Ovary (tissue), 9 donors: Measurements from ENCODE around the gene CRHR1. TPM values are rescaled to one million over a fixed set of nuclear protein-coding genes. Genes with fewer than 3 reads are reported as not detected.

Experiments used
- DNase-seq, 5 donors: peaks; one replicate each; pipeline ENCODE4 v3.0.0-alpha.2; 2019 to 2020
- H3K27ac ChIP-seq, 2 donors: fragments of 200-600 bp; one replicate each; pipeline versions ENCODE4 v1.5.1 to v1.8.0; 2019 to 2022
- H3K27me3 ChIP-seq: fragments of 200-600 bp; one replicate; pipeline ENCODE4 v1.8.0; 2022
- H3K36me3 ChIP-seq: fragments of 200-600 bp; sonication (generic); one replicate; pipeline ENCODE4 v1.5.1; 2019
- H3K4me1 ChIP-seq: one replicate; pipeline ENCODE4 v1.8.1; 2013; ENCODE audit warnings: mild to moderate bottlenecking, moderate library complexity; ENCODE audit not compliant: insufficient read depth
- H3K4me3 ChIP-seq: fragments of 200-600 bp; sonication (generic); one replicate; pipeline ENCODE4 v1.5.1; 2017
- H3K9me3 ChIP-seq, 2 donors: fragments of 200-600 bp in 1 of 2; sonication (generic) in 1 of 2; one replicate each; pipeline versions ENCODE4 v1.5.1 to v1.8.1; 2013 to 2019; ENCODE audit warnings: mild to moderate bottlenecking in 1 of 2, moderate library complexity in 1 of 2
- EP300 ChIP-seq: sonication (generic); formaldehyde crosslinking; IDR thresholded peaks from one replicate; pipeline ENCODE4 v1.6.1; 2017; ENCODE audit warnings: antibody characterized with exemption
- POLR2A ChIP-seq: fragments of 450-650 bp; IDR thresholded peaks from one replicate; pipeline ENCODE4 v1.6.1; 2017; ENCODE audit warnings: antibody characterized with exemption, mild to moderate bottlenecking, moderate library complexity
- WGBS, 3 donors: extraction: QIAGEN DNeasy Blood & Tissue Kit in 1 of 3; methylation state at CpG; one replicate each; pipeline versions ENCODE4 v1.1.5 to v1.1.7; 2013 to 2017; 5-methylcytosine and 5-hydroxymethylcytosine counted together
- intact Hi-C, 4 donors: fragments of 100-400 bp; cut with DNase I; formaldehyde crosslinking; loops; one replicate each; pipeline versions ENCODE4 v1.11.0 to v1.15.1; 2022 to 2023
- polyA plus RNA-seq, 2 donors: library from polyadenylated mRNA; stranded (reverse); fragments of 200-250 nt in 1 of 2; fragments of 350-450 nt in 1 of 2; fragmentation: Illumina TruSeq in 1 of 2; extraction: RNeasy Lipid Tissue Mini Kit (QIAGEN cat#74804) in 1 of 2; gene quantifications; one replicate each; pipeline ENCODE4 v1.2.3, GENCODE V29; 2013 to 2014
- total RNA-seq, 7 donors: library from RNA; depleted of rRNA in 2 of 7; stranded (reverse); fragments of >200 nt in 2 of 7; fragmentation: NEBNext Ultra II Directional in 3 of 7; extraction: Animal tissue kit (Norgen Biotek cat#: 25700) in 3 of 7; gene quantifications; one replicate each; pipeline versions ENCODE4 v1.1.0 to v1.2.4, GENCODE V29; 2016 to 2023
- TF ChIP-seq, protein P1 (sequence below), 3 donors: fragments of 450-650 bp in 2 of 3; fragments of 200-600 bp in 1 of 3; IDR thresholded peaks; one replicate each; pipeline versions ENCODE4 v1.5.1 to v1.8.0; 2016 to 2022; ENCODE audit warnings: antibody characterized with exemption in 3 of 3, mild to moderate bottlenecking in 1 of 3
- donor health status: DM: no; HTN: no; CAD: no; lungs with moderate emphysema.
- donor health status: DM: no; HTN: no; CAD: no.
- donor health status: Bipolar disorder and iron deficiency.
- donor health status: DM: yes; HTN: yes; CAD: no.
- donor health status: DM: no; HTN: no; CAD: no.
- donor health status: DM: yes; HTN: yes; CAD: no.

CRHR1 gene
- total and polyA plus RNA-seq, 9 donors, result 0.10 to 1.4 (median 0.33) TPM; not detected in 2

DNA sequence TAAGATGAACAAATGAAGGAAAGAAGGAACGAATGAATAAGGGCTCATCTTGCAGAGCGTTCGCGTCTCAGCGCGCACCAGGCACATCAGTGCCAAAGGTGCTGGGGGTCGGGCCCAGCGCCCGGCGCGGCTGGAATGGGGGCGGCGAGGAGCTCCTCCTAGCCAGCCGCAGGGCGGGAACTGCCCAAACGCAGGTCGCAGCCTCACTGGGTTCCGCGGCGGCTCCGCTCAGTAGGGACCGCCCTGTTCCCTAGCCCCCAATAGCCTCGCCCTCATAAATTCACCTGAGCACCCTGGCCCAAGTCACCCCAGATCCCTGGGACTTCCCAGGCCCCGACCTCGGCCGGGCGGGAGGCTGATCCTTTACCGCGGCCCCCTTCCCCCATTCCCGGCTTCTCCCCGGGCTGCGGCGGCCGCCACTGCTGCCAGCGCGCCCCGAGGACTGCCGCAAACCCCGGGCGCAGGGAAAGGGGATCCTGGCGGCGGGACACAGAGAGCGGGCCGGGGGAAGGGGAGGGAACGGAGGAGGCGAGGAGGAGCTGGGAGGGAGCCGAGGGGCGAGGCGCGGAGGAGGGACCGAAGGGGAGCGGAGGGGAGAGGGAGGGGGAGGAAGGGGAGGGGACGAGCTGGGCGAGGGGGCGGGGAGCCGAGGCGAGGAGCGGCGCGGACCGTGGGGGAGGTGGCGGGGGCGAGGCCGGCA is 377 bp upstream of the CRHR1 start:
- TF ChIP-seq, protein P1, sequence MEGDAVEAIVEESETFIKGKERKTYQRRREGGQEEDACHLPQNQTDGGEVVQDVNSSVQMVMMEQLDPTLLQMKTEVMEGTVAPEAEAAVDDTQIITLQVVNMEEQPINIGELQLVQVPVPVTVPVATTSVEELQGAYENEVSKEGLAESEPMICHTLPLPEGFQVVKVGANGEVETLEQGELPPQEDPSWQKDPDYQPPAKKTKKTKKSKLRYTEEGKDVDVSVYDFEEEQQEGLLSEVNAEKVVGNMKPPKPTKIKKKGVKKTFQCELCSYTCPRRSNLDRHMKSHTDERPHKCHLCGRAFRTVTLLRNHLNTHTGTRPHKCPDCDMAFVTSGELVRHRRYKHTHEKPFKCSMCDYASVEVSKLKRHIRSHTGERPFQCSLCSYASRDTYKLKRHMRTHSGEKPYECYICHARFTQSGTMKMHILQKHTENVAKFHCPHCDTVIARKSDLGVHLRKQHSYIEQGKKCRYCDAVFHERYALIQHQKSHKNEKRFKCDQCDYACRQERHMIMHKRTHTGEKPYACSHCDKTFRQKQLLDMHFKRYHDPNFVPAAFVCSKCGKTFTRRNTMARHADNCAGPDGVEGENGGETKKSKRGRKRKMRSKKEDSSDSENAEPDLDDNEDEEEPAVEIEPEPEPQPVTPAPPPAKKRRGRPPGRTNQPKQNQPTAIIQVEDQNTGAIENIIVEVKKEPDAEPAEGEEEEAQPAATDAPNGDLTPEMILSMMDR (IDR thresholded peaks at IDR 0.05), result no peak
- TF ChIP-seq EP300 (no peak), POLR2A (no peak)
- H3K4me1 ChIP-seq, result peaks cover 15% of the 10 kb centered on the region
- H3K27ac ChIP-seq, result no peak overlapping the region
- H3K9me3 ChIP-seq, result no peaks in the 10 kb centered on the region
- H3K4me3 ChIP-seq, result peak overlapping the region; percentile 46
- WGBS, 3 donors, result 0 to 1% (median 1%) methylated on average over 32 to 63 of the region's 64 CpGs
- intact Hi-C loops, result no loop called here
- H3K36me3 ChIP-seq, result no peaks in the 10 kb centered on the region
- DNase-seq, result peak in 2 of 5 donors; percentile 24 to 41
- no peaks in the 10 kb centered on the region for H3K27me3 ChIP-seq

DNA sequence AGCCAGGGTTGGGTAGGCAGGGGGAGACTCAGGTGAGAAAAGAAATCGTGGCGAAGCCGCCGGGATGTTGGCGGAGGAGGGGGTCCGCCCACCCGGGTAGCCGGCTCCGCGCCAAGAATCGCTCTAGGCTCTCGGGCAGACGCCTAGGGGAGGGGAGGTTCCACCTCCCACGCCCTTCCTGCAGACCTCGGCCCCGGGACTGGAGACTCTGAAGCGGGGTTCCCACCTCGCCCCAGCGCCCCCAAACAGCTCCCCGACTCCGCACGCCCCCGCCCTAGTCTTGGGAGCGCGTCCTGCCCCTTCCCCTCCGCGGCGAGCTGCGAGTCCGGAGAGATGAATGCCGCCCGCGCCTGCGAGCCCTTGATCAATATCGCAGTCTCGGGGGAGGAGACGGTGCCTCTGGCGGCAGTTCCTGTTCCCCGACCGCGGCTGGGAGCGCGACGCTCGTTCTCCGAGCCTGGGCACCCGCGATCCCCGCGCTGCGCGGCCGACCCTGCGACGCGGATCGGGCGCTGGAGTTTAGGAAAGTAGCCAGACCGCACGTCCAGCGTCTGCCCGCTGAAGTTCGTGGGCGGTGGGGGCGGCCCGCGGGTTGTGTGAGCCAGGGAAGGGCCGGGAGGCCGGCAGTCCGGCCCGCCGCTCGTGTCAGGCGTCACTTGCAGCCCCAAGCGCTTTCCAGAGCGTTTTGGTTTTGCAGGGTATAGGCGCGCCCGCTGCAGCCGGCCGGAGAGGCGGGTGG is 790 bp downstream of the CRHR1 start:
- Histone ChIP-seq H3K4me1 (peaks cover 15% of the 10 kb centered on the region), H3K36me3 (no peaks in the 10 kb centered on the region), H3K9me3 (no peaks in the 10 kb centered on the region), H3K27ac (no peak overlapping the region), H3K4me3 (peak overlapping the region; percentile 46), H3K27me3 (no peaks in the 10 kb centered on the region)
- peak in 1 of 5 donors; percentile 31 for DNase-seq
- TF ChIP-seq EP300 (no peak), POLR2A (no peak)
- TF ChIP-seq, protein P1 (IDR thresholded peaks at IDR 0.05), result no peak
- intact Hi-C loops, result no loop called here
- WGBS, 3 donors, result 1% methylated on average over 55 to 82 of the region's 82 CpGs

DNA sequence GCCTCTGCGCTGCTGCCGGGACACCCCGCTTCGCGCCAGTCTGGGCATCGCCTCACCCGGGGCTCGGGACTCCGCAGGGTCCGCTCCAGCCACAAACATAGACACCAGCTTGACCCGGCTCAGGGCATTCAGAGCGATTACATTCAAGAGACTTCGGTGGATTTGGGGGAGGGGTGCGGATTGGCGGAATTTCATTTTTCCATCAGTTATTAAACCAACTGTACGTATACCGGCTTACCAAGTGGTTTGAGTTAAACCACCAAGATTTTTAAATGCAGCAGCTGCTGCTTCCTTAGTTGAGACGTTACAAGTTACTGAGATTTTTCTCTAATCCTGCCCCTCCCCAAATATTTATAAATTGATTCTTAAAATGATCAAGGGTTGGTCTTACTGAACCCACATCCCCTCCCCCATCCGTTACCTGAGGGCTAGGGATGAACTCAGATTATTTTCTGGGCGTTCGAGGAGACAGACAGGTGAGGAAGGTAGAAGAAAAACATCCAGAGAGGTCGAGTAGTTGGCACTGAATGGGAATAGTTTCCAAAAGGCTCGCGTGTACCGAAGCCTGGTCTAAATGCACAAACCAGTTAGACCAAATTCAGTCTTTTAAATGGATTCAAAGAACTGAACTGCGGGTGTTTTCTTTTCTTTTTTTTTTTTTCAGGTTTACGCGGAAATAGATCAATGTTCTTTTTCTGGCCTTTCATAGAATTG is 1.5 kb downstream of the CRHR1 start:
- Histone ChIP-seq H3K27me3 (no peaks in the 10 kb centered on the region), H3K9me3 (no peaks in the 10 kb centered on the region), H3K36me3 (no peaks in the 10 kb centered on the region), H3K4me1 (peaks cover 15% of the 10 kb centered on the region), H3K27ac (no peak overlapping the region), H3K4me3 (peak overlapping the region; percentile 46)
- TF ChIP-seq POLR2A (no peak), EP300 (no peak)
- TF ChIP-seq, protein P1 (IDR thresholded peaks at IDR 0.05), result no peak
- no peak for DNase-seq
- intact Hi-C loops, result no loop called here
- WGBS, 3 donors, result 26 to 36% (median 33%) methylated on average over 28 of the region's 28 CpGs

DNA sequence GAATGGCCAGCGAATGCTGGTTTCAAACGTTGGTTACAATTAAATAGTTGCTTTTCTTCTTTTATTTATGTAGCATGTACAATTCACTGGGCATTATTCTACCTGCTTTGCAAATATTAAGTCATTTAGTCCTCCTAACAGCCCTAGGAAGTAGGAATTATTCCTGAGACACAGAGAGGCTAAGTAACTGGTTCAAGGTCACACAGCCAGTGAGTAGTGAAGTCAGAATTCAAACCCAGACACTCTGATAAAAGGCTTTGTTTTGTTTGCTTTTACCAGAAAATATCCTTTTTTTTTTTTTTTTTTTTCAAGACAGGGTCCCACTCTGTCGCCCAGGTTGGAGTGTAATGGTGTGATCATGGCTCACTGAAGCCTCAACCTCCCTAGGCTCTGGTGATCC is 2.2 kb downstream of the CRHR1 start:
- 81 to 88% (median 88%) methylated on average over 3 of the region's 3 CpGs for WGBS, 3 donors
- H3K27me3 ChIP-seq, result no peaks in the 10 kb centered on the region
- intact Hi-C loops, result no loop called here
- no peaks in the 10 kb centered on the region for H3K36me3 ChIP-seq
- H3K9me3 ChIP-seq, result no peaks in the 10 kb centered on the region
- H3K4me3 ChIP-seq, result no peak overlapping the region
- peaks cover 15% of the 10 kb centered on the region for H3K4me1 ChIP-seq
- no peak for DNase-seq
- TF ChIP-seq POLR2A, result no peak
- TF ChIP-seq EP300, result no peak
- TF ChIP-seq, protein P1 (IDR thresholded peaks at IDR 0.05), result no peak
- H3K27ac ChIP-seq, result no peak overlapping the region
